ENCODE measurements around the gene CAND1. TPM values are rescaled to one million over a fixed set of nuclear protein-coding genes. Genes with fewer than 3 reads are reported as not detected.
A peak's percentile ranks its signal among the peaks of the same experiment; 100 is the strongest.

Gene CAND1
- 100 to 1,000 TPM in 1 of 2 donors, 10 to 100 TPM in 1; 96.8 to 113 TPM for total RNA-seq
- total RNA-seq: 178 to 239 reads per million in 2 donors

- Mint-ChIP-seq H3K36me3 (ENCODE audit: low read depth) (no peaks in the 10 kb centered on the region), H3K4me3 (peak within 1 kb of the TSS; percentile 98), H3K4me1 (peaks cover 29% of the 10 kb centered on the region), H3K27ac (peak within 1 kb of the TSS; percentile 100), H3K27me3 (no peaks in the 10 kb centered on the region)
- DNase-seq: peak; percentile 90 to 93 (median 92)
- peak; percentile 82 for ATAC-seq
- H3K9me3 ChIP-seq (ENCODE audit: control insufficient read depth, low read length, poor library complexity, severe bottlenecking): no peaks in the 10 kb centered on the region
Measured at GRCh38 chr12:67268896-67269632, at the start of gene CAND1. CAND1 (plus strand) TSS chr12:67269358; CDS start chr12:67269718, 360 bp downstream.

- no peak overlapping the region for H3K27ac Mint-ChIP-seq
Measured at GRCh38 chr12:67220065-67220464, 49.1 kb upstream of the CAND1 start.

GRCh38 chr12:67222302-67222701 lies 46.9 kb upstream of the CAND1 start:
- DNase-seq (no peak), ATAC-seq (no peak)
- no peaks in the 10 kb centered on the region for H3K36me3 Mint-ChIP-seq (ENCODE audit: low read depth)
- H3K9me3 ChIP-seq (ENCODE audit: control insufficient read depth, low read length, poor library complexity, severe bottlenecking): no peaks in the 10 kb centered on the region
- H3K4me1 Mint-ChIP-seq: no peaks in the 10 kb centered on the region
- peaks cover 4% of the 10 kb centered on the region for H3K27me3 Mint-ChIP-seq
- no peak overlapping the region for H3K4me3 Mint-ChIP-seq
- H3K27ac Mint-ChIP-seq: no peak overlapping the region

More at GRCh38 chr12:67220065-67220464, 49.1 kb upstream of the CAND1 start:
- no peaks in the 10 kb centered on the region for H3K9me3 ChIP-seq (ENCODE audit: control insufficient read depth, low read length, poor library complexity, severe bottlenecking)
- H3K4me3 Mint-ChIP-seq: no peak overlapping the region
- peaks cover 11% of the 10 kb centered on the region for H3K27me3 Mint-ChIP-seq
- ATAC-seq: no peak
- H3K4me1 Mint-ChIP-seq: no peaks in the 10 kb centered on the region
- no peaks in the 10 kb centered on the region for H3K36me3 Mint-ChIP-seq (ENCODE audit: low read depth)
- DNase-seq: no peak

GRCh38 chr12:67223225-67223624 lies 45.9 kb upstream of the CAND1 start:
- no peak for ATAC-seq
- no peaks in the 10 kb centered on the region for H3K4me1 Mint-ChIP-seq

GRCh38 chr12:67237231-67237630 lies 31.9 kb upstream of the CAND1 start:
- ATAC-seq: no peak

More at GRCh38 chr12:67223225-67223624, 45.9 kb upstream of the CAND1 start:
- no peaks in the 10 kb centered on the region for H3K9me3 ChIP-seq (ENCODE audit: control insufficient read depth, low read length, poor library complexity, severe bottlenecking)
- no peak overlapping the region for H3K4me3 Mint-ChIP-seq
- H3K36me3 Mint-ChIP-seq (ENCODE audit: low read depth): no peaks in the 10 kb centered on the region
- DNase-seq: no peak
- H3K27me3 Mint-ChIP-seq: no peaks in the 10 kb centered on the region
- no peak overlapping the region for H3K27ac Mint-ChIP-seq

GRCh38 chr12:67239061-67239460 lies 30.1 kb upstream of the CAND1 start:
- Mint-ChIP-seq H3K27me3 (peaks cover 6% of the 10 kb centered on the region), H3K27ac (no peak overlapping the region), H3K4me1 (no peaks in the 10 kb centered on the region), H3K36me3 (ENCODE audit: low read depth) (no peaks in the 10 kb centered on the region), H3K4me3 (no peak overlapping the region)
- no peak for ATAC-seq
- no peaks in the 10 kb centered on the region for H3K9me3 ChIP-seq (ENCODE audit: control insufficient read depth, low read length, poor library complexity, severe bottlenecking)
- DNase-seq: no peak

More at GRCh38 chr12:67237231-67237630, 31.9 kb upstream of the CAND1 start:
- H3K9me3 ChIP-seq (ENCODE audit: control insufficient read depth, low read length, poor library complexity, severe bottlenecking): no peaks in the 10 kb centered on the region
- H3K27me3 Mint-ChIP-seq: peaks cover 11% of the 10 kb centered on the region
- no peaks in the 10 kb centered on the region for H3K36me3 Mint-ChIP-seq (ENCODE audit: low read depth)
- DNase-seq: no peak
- H3K4me3 Mint-ChIP-seq: no peak overlapping the region
- H3K27ac Mint-ChIP-seq: no peak overlapping the region
- H3K4me1 Mint-ChIP-seq: no peaks in the 10 kb centered on the region

- H3K36me3 Mint-ChIP-seq (ENCODE audit: low read depth): no peaks in the 10 kb centered on the region
- H3K27ac Mint-ChIP-seq: no peak overlapping the region
- H3K9me3 ChIP-seq (ENCODE audit: control insufficient read depth, low read length, poor library complexity, severe bottlenecking): no peaks in the 10 kb centered on the region
- DNase-seq (no peak), ATAC-seq (no peak)
- peaks cover 6% of the 10 kb centered on the region for H3K27me3 Mint-ChIP-seq
- no peak overlapping the region for H3K4me3 Mint-ChIP-seq
- no peaks in the 10 kb centered on the region for H3K4me1 Mint-ChIP-seq
Measured at GRCh38 chr12:67241482-67241881, 27.7 kb upstream of the CAND1 start.

GRCh38 chr12:67243260-67243659 lies 25.9 kb upstream of the CAND1 start:
- H3K9me3 ChIP-seq (ENCODE audit: control insufficient read depth, low read length, poor library complexity, severe bottlenecking): no peaks in the 10 kb centered on the region
- no peak for ATAC-seq
- no peaks in the 10 kb centered on the region for H3K36me3 Mint-ChIP-seq (ENCODE audit: low read depth)
- H3K27me3 Mint-ChIP-seq: no peaks in the 10 kb centered on the region
- H3K4me1 Mint-ChIP-seq: no peaks in the 10 kb centered on the region
- H3K27ac Mint-ChIP-seq: no peak overlapping the region
- DNase-seq: no peak
- no peak overlapping the region for H3K4me3 Mint-ChIP-seq

GRCh38 chr12:67245571-67245970 lies 23.6 kb upstream of the CAND1 start:
- no peaks in the 10 kb centered on the region for H3K9me3 ChIP-seq (ENCODE audit: control insufficient read depth, low read length, poor library complexity, severe bottlenecking)
- ATAC-seq: no peak
- no peak overlapping the region for H3K4me3 Mint-ChIP-seq
- no peaks in the 10 kb centered on the region for H3K36me3 Mint-ChIP-seq (ENCODE audit: low read depth)
- no peak for DNase-seq
- H3K27me3 Mint-ChIP-seq: peaks cover 5% of the 10 kb centered on the region
- H3K4me1 Mint-ChIP-seq: no peaks in the 10 kb centered on the region
- H3K27ac Mint-ChIP-seq: no peak overlapping the region

GRCh38 chr12:67251012-67251411 lies 18.1 kb upstream of the CAND1 start:
- DNase-seq: no peak
- Mint-ChIP-seq H3K36me3 (ENCODE audit: low read depth) (no peaks in the 10 kb centered on the region), H3K4me1 (no peaks in the 10 kb centered on the region), H3K4me3 (no peak overlapping the region), H3K27me3 (peaks cover 13% of the 10 kb centered on the region), H3K27ac (no peak overlapping the region)
- no peak for ATAC-seq
- H3K9me3 ChIP-seq (ENCODE audit: control insufficient read depth, low read length, poor library complexity, severe bottlenecking): no peaks in the 10 kb centered on the region

GRCh38 chr12:67254372-67255026 lies 14.7 kb upstream of the CAND1 start:
- Mint-ChIP-seq H3K27ac (no peak overlapping the region), H3K36me3 (ENCODE audit: low read depth) (peaks cover 4% of the 10 kb centered on the region), H3K27me3 (peaks cover 26% of the 10 kb centered on the region), H3K4me1 (peaks cover 3% of the 10 kb centered on the region), H3K4me3 (no peak overlapping the region)
- no peak for DNase-seq
- H3K9me3 ChIP-seq (ENCODE audit: control insufficient read depth, low read length, poor library complexity, severe bottlenecking): no peaks in the 10 kb centered on the region
- ATAC-seq: no peak

- peaks cover 4% of the 10 kb centered on the region for H3K36me3 Mint-ChIP-seq (ENCODE audit: low read depth)
- no peak overlapping the region for H3K27ac Mint-ChIP-seq
- peaks cover 3% of the 10 kb centered on the region for H3K4me1 Mint-ChIP-seq
- peaks cover 13% of the 10 kb centered on the region for H3K27me3 Mint-ChIP-seq
- ATAC-seq (no peak), DNase-seq (no peak)
- no peaks in the 10 kb centered on the region for H3K9me3 ChIP-seq (ENCODE audit: control insufficient read depth, low read length, poor library complexity, severe bottlenecking)
- H3K4me3 Mint-ChIP-seq: no peak overlapping the region
Measured at GRCh38 chr12:67256649-67257048, 12.5 kb upstream of the CAND1 start.

GRCh38 chr12:67263471-67263870 lies 5.7 kb upstream of the CAND1 start:
- DNase-seq (no peak), ATAC-seq (no peak)
- H3K4me1 Mint-ChIP-seq: peaks cover 3% of the 10 kb centered on the region
- H3K4me3 Mint-ChIP-seq: no peak overlapping the region
- no peak overlapping the region for H3K27ac Mint-ChIP-seq
- no peaks in the 10 kb centered on the region for H3K9me3 ChIP-seq (ENCODE audit: control insufficient read depth, low read length, poor library complexity, severe bottlenecking)
- no peaks in the 10 kb centered on the region for H3K27me3 Mint-ChIP-seq
- H3K36me3 Mint-ChIP-seq (ENCODE audit: low read depth): no peaks in the 10 kb centered on the region
